NCI-H2196 (cell line): ENCODE data around the gene LZTS3.
"Not testable (repeated sequence)": the region's sequence is repeated elsewhere in the genome, so short reads cannot be mapped to it uniquely, and the experiment has no call there.

Experiments
- DNase-seq: peaks from one replicate; lab custom pipeline; 2025; ENCODE audit not compliant: unreplicated experiment; lab: John Stamatoyannopoulos, UW

LZTS3 gene

GRCh38 chr20:3172933-3173609 lies at the start of gene LZTS3:
TSS of gene LZTS3 (minus strand) at chr20:3173549. CDS start at chr20:3167163, 6,386 bp downstream.
- peak; percentile 58 for DNase-seq

- peak; percentile 15 for DNase-seq
These were observed 48.3 kb upstream of the LZTS3 start for GRCh38 chr20:3221398-3222226.

GRCh38 chr20:3218307-3218988 lies 45.1 kb upstream of the LZTS3 start:
- peak; percentile 49 for DNase-seq

GRCh38 chr20:3215359-3215917 lies 42.1 kb upstream of the LZTS3 start:
- DNase-seq, result not testable (repeated sequence)

- DNase-seq, result no peak
These were observed 39.9 kb upstream of the LZTS3 start for GRCh38 chr20:3213226-3213625.

DNA sequence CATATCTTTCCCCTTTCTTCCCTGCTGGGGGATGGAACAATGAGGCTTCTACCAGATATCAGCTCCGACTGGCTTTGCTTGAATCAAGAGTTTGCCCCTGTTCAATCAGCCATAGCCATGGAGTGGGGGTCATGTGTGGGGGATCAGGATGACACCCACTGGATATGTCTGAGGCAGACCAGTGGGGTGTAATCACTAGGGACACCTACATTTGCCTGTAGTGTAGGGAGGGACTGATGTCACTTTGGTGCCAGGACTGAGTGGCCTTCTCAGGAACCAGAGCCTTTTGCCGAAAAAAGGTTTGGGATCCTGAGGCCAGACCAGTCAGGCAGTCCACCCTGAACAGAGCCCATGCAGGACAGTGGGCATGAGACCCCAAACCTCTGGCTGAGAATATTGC lies 37.0 kb upstream of the LZTS3 start:
- no peak for DNase-seq

GRCh38 chr20:3209946-3210317 lies 36.6 kb upstream of the LZTS3 start:
- no peak for DNase-seq

DNA sequence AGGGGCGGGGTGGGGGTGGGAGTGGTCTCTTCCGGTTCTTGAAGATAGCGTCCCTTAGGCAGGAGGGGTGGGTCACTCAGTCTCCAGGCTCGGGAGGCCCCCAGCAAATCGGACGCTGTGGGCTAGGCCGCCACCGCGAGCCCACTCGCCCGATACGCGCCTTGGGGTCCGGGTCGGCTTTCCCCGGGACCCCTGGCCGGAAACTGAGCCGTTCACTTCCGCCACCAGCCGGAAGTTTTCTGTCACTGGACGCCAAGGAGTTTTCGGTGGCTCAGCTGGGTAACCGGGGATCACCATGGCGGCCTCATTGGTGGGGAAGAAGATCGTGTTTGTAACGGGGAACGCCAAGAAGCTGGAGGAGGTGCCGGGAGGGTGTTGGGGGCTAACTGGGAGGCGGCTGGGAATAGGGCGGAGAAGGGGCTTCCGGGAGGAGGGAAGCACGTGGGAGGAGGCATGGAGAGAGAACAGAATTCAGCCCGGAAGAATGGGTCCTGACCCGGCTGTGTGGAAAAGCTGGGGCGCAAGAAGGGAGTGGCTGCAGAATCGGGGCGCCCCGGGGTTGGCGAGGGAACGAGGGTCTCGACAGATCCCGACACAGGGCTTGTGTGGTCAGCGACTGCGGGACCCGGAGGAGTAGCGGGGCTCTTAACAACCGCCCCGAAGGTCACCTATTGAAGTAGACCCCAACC lies 36.1 kb upstream of the LZTS3 start, which contains the start of gene ITPA:
TSS of gene ITPA (plus strand) at position 242 of the 689 bp plus-strand sequence. CDS start at position 296, 54 bp downstream.
- peak; percentile 19 for DNase-seq

- DNase-seq, result no peak
These were observed 35.5 kb upstream of the LZTS3 start for GRCh38 chr20:3208786-3209256.

GRCh38 chr20:3204124-3204794 lies 30.9 kb upstream of the LZTS3 start, which contains the start of gene DDRGK1:
TSS of gene DDRGK1 (minus strand) at chr20:3204682. CDS start at chr20:3204627, 55 bp downstream.
- DNase-seq, result peak; percentile 91

- DNase-seq, result peak; percentile 35
These were observed 30.2 kb upstream of the LZTS3 start for GRCh38 chr20:3203315-3204123.

DNA sequence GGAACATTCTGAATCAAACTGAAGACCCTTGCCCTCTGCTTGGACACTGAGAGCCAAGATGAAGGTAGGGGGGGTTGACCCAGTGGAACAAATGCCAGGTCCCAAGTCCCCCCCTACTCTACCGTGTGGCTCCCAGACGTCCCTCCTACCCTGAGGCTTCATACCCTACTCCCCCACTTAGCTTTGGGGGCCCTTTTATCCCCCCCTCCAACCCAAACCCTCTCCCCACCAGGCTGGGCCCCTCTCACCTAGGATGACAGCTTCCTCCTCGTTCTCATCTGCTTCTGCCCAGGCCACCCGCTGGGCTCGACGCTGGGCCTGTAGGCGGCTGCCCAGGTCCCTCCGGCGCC lies 29.6 kb upstream of the LZTS3 start:
- no peak for DNase-seq

DNA sequence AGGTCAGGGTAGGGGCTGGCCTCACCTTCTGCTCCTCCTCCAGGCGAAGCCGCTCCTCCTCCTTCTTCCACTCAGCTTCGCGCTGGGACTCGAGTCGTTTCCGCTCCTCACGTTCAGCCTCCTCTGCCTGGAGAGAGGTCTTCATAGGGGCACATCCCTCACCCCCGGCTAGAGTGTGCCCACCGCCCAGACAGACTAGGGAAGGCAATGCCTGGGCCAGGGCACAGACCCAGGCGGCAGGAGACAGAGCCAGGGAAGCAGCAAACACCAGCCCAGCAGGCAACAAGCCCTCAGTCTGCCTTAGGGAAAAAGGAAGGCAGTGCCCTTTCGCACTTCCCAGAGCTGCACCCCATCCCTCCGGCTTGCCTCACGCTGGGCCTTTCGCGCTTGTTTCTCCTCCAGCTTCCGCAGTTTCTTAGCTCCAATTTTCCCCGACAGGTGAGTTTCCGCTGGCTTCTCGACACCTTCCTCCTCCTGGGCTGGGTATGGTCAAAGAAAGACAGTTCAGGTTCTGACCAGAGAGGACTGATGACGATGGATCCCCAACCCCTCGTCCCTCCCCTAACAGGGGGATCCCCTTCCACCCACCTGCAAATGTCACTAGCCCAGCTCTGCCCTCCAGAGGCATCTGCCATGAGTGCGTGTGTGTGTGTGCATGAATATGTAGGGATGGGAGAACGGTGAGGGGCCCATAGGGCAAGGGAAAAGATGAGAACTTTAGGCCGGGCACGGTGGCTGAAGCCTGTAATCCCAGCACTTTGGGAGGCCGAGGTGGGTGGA lies 26.8 kb upstream of the LZTS3 start:
- DNase-seq, result no peak

- no peak for DNase-seq
These were observed 25.9 kb upstream of the LZTS3 start for GRCh38 chr20:3199206-3199605.

GRCh38 chr20:3195590-3196237 lies 22.4 kb upstream of the LZTS3 start:
- DNase-seq, result no peak

DNA sequence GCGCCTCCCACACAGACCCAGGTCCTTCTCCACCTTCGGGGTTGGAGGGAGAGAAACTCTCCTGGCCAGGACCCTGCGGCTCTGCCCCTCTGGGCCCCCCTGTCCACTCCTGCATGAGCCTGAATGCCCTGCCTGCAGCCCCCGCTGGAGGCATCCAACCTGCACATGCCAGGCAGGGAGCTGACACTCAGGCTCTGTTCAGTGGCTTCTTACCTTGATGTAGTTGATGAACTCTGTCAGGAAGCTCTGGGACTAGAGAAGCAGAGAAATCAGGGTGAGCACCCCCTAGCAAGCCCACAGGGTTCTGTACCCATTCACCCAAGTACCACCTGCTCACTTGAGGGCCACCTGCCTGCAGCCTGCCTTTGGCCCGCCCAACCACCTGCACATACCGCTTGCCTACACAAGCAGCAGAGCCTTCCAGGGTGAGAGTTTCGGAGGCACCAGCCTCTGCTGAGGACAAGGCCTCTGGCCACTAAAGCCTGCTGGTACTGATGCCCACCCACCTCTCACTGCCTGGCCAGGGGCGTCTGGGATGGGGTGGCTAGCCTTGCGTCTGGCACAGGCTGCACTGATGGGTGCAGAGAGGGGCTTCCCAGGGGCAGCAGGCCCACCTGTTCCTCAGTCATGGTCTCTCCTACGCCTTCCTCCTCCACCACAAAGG lies 21.4 kb upstream of the LZTS3 start:
- no peak for DNase-seq

DNA sequence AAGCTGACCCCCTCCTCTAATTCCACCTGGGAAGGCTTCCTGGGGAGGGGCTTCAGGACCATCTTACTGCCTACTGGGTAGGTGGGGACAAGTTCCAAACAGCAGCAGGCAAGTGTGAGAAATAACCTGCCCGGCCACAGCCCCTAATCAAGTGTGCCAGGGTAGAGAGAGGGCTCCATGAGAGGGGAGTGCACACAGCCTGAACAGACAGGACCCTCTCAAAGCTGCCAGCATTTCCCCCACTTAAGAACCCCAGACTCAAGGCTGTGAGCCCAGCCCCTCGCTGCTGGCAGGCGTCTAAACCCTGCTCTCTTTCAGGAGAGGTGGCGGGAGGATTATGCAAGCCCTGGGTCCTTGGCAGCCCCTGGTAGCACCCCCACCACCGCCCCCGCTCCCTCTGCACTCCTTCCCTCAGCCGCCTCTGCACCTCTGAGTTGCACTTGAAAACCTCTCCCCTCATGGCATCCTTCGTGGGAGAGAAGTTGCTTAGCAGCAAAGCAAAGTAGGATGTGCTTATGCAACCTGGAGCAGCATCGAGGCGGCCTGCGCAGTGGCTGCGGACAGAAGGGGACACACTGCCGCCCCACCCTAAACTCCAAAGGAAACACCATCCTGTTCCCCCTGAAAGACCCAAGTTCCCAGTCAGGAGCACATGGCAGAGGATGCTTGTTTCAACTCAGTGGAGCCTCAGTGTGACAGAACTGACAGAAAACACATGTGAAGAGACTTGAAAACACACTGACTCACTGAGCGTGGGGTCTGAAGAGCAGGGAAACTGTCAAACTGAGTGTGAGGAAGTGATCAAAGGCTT lies 20.7 kb upstream of the LZTS3 start:
- no peak for DNase-seq
